D721Med (cell line): ENCODE data around the gene GJC3.

Experiments
- DNase-seq: peaks from one replicate; pipeline ENCODE4 v3.0.0; 2011; ENCODE audit warnings: low spot score; ENCODE audit not compliant: insufficient read length
- FAIRE-seq: peaks from 2 replicates; lab custom pipeline; 2011; peaks lifted over from hg19 to GRCh38; lab: Jason Lieb, UNC
- TF ChIP-seq, protein P1 (sequence below): IDR thresholded peaks from 2 replicates; pipeline ENCODE4 v1.5.1; 2012; ENCODE audit warnings: mild to moderate bottlenecking, control low read depth; ENCODE audit not compliant: insufficient read depth; ENCODE audit errors: missing control alignments

The GJC3 gene

GRCh38 chr7:99881370-99881769 lies 48.0 kb downstream of the GJC3 start:
- DNase-seq (no peak), FAIRE-seq (no peak)
- TF ChIP-seq, protein P1, sequence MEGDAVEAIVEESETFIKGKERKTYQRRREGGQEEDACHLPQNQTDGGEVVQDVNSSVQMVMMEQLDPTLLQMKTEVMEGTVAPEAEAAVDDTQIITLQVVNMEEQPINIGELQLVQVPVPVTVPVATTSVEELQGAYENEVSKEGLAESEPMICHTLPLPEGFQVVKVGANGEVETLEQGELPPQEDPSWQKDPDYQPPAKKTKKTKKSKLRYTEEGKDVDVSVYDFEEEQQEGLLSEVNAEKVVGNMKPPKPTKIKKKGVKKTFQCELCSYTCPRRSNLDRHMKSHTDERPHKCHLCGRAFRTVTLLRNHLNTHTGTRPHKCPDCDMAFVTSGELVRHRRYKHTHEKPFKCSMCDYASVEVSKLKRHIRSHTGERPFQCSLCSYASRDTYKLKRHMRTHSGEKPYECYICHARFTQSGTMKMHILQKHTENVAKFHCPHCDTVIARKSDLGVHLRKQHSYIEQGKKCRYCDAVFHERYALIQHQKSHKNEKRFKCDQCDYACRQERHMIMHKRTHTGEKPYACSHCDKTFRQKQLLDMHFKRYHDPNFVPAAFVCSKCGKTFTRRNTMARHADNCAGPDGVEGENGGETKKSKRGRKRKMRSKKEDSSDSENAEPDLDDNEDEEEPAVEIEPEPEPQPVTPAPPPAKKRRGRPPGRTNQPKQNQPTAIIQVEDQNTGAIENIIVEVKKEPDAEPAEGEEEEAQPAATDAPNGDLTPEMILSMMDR = no peak

DNA sequence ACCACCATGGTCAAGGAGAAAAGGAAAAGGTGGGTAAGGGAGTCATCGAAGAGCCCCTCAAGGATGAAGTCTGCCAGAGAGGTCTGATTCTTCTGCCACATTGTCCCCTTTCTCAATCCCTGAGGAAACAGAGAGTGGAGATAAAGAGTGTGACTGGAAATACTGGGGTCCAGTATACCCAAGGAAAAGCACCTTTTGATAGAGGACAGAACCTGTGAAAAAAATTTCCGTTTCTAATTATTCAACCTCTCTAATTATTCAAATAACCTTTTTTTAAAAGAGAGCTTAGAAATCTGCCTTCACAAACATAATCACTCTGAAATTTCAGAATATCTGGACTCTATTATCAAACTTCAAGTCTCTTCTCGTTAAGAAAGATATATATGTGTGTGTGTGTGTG lies 52.5 kb downstream of the GJC3 start, which contains the start of gene OR2AE1:
Gene OR2AE1 (minus strand): TSS at position 101 of the 400 bp plus-strand sequence. CDS start 0 bp downstream, at position 101.
- no peak for DNase-seq
- FAIRE-seq = no peak
- TF ChIP-seq, protein P1 = no peak

DNA sequence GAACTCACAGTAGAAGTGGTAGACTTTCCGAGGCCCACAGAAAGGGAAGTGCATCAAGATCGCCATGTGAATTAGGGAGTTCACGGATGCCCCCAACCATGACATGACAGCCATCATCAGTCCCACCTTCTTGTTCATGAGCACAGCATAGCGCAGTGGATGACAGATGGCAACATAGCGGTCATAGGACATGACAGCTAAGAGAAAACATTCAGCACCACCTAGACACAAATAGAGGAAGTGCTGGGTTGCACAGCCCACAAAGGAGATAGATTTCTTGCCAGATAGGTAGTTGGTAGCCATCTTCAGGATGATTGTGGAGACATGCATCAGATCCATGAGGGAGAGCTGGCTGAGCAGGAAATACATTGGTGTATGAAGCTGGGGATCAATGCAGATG lies 52.9 kb downstream of the GJC3 start:
- no peak for DNase-seq
- FAIRE-seq = no peak
- TF ChIP-seq, protein P1 = no peak
